Keratinocyte (primary cell): Measurements from ENCODE around the gene TMEM123.

ENCODE experiments used
- EZH2 ChIP-seq: IDR thresholded peaks from one replicate; pipeline ENCODE4 v1.6.1; 2012; ENCODE audit warnings: inconsistent platforms, mild to moderate bottlenecking, low read length, moderate library complexity
- TF ChIP-seq, protein P1 (sequence below), 3 experiments: IDR thresholded peaks in 1 of 3; conservative IDR thresholded peaks in 1 of 3; optimal IDR thresholded peaks in 1 of 3; 2 replicates in 2 of 3; 3 replicates in 1 of 3; pipeline versions ENCODE3 to v1.5.1; 2011; ENCODE audit warnings: low read length in 3 of 3, mild to moderate bottlenecking in 3 of 3, moderate library complexity in 2 of 3, control low read depth in 1 of 3, inconsistent platforms in 1 of 3; ENCODE audit not compliant: insufficient read depth in 2 of 3; ENCODE audit errors: extremely low read depth in 1 of 3

DNA sequence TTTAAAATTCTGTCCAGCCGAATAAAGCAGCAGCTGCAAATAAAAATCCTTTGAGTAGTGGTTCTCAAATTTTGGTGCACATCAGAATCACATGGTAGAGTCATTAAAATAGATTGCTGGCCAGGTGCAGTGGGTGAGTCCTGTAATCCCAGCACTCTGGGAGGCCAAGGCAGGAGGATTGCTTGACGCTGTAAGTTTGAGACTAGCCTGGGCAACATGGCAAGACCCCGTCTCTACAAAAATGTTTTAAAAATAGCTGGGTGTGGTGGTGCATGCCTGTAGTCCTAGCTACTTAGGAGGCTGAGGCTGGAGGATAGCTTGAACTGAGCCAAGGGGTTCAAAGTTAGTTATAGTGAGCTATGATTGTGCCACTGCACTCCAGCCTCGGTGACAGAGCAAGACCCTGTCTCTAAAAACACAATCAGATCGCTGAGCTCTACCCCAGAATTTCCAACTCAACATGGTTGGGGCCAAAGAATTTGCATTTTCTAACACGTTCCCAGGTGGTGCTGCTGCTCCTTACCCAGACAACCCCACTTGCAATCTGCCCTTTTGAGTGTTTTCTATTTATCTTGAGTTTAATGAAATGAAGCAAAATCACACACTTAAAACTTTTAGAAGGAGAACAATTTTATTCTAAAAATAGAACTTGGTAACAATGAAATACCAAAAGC is 56.7 kb downstream of the TMEM123 start:
- TF ChIP-seq, protein P1, sequence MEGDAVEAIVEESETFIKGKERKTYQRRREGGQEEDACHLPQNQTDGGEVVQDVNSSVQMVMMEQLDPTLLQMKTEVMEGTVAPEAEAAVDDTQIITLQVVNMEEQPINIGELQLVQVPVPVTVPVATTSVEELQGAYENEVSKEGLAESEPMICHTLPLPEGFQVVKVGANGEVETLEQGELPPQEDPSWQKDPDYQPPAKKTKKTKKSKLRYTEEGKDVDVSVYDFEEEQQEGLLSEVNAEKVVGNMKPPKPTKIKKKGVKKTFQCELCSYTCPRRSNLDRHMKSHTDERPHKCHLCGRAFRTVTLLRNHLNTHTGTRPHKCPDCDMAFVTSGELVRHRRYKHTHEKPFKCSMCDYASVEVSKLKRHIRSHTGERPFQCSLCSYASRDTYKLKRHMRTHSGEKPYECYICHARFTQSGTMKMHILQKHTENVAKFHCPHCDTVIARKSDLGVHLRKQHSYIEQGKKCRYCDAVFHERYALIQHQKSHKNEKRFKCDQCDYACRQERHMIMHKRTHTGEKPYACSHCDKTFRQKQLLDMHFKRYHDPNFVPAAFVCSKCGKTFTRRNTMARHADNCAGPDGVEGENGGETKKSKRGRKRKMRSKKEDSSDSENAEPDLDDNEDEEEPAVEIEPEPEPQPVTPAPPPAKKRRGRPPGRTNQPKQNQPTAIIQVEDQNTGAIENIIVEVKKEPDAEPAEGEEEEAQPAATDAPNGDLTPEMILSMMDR (optimal IDR thresholded peaks at IDR 0.05 in 1 of 3, IDR thresholded peaks at IDR 0.05 in 1 of 3, conservative IDR thresholded peaks at IDR 0.05 in 1 of 3; ENCODE audit: extremely low read depth in 1 of 3, insufficient read depth in 2 of 3, low read length in 3 of 3): no peak
- no peak for TF ChIP-seq EZH2
